ENCODE data around the gene MAP1B. TPM values are rescaled to one million over a fixed set of nuclear protein-coding genes. Genes with fewer than 3 reads are reported as not detected.

The MAP1B gene
- total and polyA plus RNA-seq, 10 of the 15 experiments (the other 5 are each of a cell fraction or from before 2014, with no cell fraction given) = 0.02 to 0.81 (median 0.06) TPM; not detected in 1

- FAIRE-seq = peak; percentile 18
- in situ Hi-C loops (cut with MboI) = loop anchor here (5.0 kb wide), 1 partner anchor 168 kb away; no protein-coding TSS in a partner anchor
- ChIA-PET RAD21 (ENCODE audit: unreplicated experiment) (interaction anchor here (1.0 kb wide), 2 partner anchors 130 to 170 kb away, joined by 4 to 7 read pairs; no protein-coding TSS in a partner anchor), SMC1A (ENCODE audit: uncharacterized antibody, unreplicated experiment) (interaction anchor here (0.8 to 1.0 kb wide), 10 partner anchors 95 to 355 kb away, joined by 3 to 9 read pairs (median 3); no protein-coding TSS in a partner anchor), POLR2A (interaction anchor here (0.9 kb wide), 1 partner anchor 169 kb away, joined by 4 read pairs; no protein-coding TSS in a partner anchor), CTCF (interaction anchor here (1.0 kb wide), 6 partner anchors 106 to 434 kb away, joined by 3 to 14 read pairs (median 4); no protein-coding TSS in a partner anchor)
- H3K4me3 ChIP-seq = no peak overlapping the region
- no peak overlapping the region for H3K27ac ChIP-seq (ENCODE audit: control insufficient read depth, insufficient read depth)
- ATAC-seq = peak; percentile 74
- H2AFZ ChIP-seq (ENCODE audit: control insufficient read depth, low read depth, low read length) = no peak overlapping the region; the same call in 1 of the 2 replicates
- no peaks in the 10 kb centered on the region for H4K20me1 ChIP-seq (ENCODE audit: control insufficient read depth, insufficient read depth)
- BruUV-seq (replicated peaks) = no TSS peak
- H3K4me1 ChIP-seq (ENCODE audit: control insufficient read depth, insufficient read depth, low read length) = peaks cover 6% of the 10 kb centered on the region; the same call in 1 of the 2 replicates
- DNase-seq (ENCODE audit: low read depth, low spot score) = peak; percentile 15
- 0 out of 2 replicates have a peak overlapping the region, but pooled peaks have one; percentile 9 for H3K4me2 ChIP-seq (ENCODE audit: control insufficient read depth, insufficient read depth)
- H3K9ac ChIP-seq (ENCODE audit: control insufficient read depth, insufficient read depth, low read length) = no peak overlapping the region; the same call in 1 of the 2 replicates
- no peaks in the 10 kb centered on the region for H3K36me3 ChIP-seq (ENCODE audit: control insufficient read depth in 2 of 2, insufficient read depth in 2 of 2, low read length in 1 of 2)
- H3K9me3 ChIP-seq (replicated peaks; ENCODE audit: control insufficient read depth, insufficient read depth, low read length) = no peaks in the 10 kb centered on the region
- intact Hi-C loops (cut with micrococcal nuclease; ENCODE audit: unreplicated experiment) = loop anchor here (1.0 to 5.0 kb wide), 3 partner anchors 106 to 169 kb away; no protein-coding TSS in a partner anchor
- H3K27me3 ChIP-seq (replicated peaks in 1 of 2; ENCODE audit: control insufficient read depth in 2 of 2, insufficient read depth in 2 of 2, low read length in 1 of 2) = peaks cover 0 to 2% of the 10 kb centered on the region in 2 experiments; a peak in 1 of 4 replicates
- H3K79me2 ChIP-seq (ENCODE audit: control insufficient read depth, insufficient read depth, low read length) = no peaks in the 10 kb centered on the region
- 15% methylated on average over 8 of the region's 8 CpGs for WGBS (ENCODE audit: insufficient coverage, insufficient replicate concordance, low lambda C conversion rate, missing lambda C conversion rate)
- TF ChIP-seq KDM1A (IDR thresholded peaks at IDR 0.05; ENCODE audit: borderline replicate concordance) = no peak
- TF ChIP-seq ZZZ3 (IDR thresholded peaks at IDR 0.05; ENCODE audit: control insufficient read depth, insufficient read length, low read depth) = no peak
- no peak for TF ChIP-seq STAT1 (conservative IDR thresholded peaks at IDR 0.05)
- TF ChIP-seq FOS (IDR thresholded peaks at IDR 0.05; ENCODE audit: borderline replicate concordance, extremely low read depth, insufficient read length) = no peak
- no peak for TF ChIP-seq BACH1 (IDR thresholded peaks at IDR 0.05; ENCODE audit: borderline replicate concordance)
- TF ChIP-seq ZNF207 (IDR thresholded peaks at IDR 0.05; ENCODE audit: borderline replicate concordance) = no peak
- TF ChIP-seq PML (IDR thresholded peaks at IDR 0.05; ENCODE audit: low read length) = no peak
- TF ChIP-seq LARP7 (IDR thresholded peaks at IDR 0.05) = no peak
- TF ChIP-seq BHLHE40 (IDR thresholded peaks at IDR 0.05; ENCODE audit: borderline replicate concordance in 1 of 2, low read depth in 2 of 2, low read length in 1 of 2) = no peak
- no peak for TF ChIP-seq USF2 (IDR thresholded peaks at IDR 0.05; ENCODE audit: borderline replicate concordance, low read depth, low read length)
- 0 out of 2 replicates have a peak, but pooled peaks have one; percentile 19 for TF ChIP-seq IKZF1 (conservative IDR thresholded peaks at IDR 0.05)
- TF ChIP-seq CBFB (IDR thresholded peaks at IDR 0.05; ENCODE audit: low read depth) = 0 out of 2 replicates have a peak, but pooled peaks have one; percentile 28
- TF ChIP-seq NFIC (IDR thresholded peaks at IDR 0.05; ENCODE audit: low read depth, low read length) = peak; percentile 48; the same call in 1 of the 2 replicates
- no peak for TF ChIP-seq ZSCAN29 (IDR thresholded peaks at IDR 0.05)
- peak; percentile 57 to 66; a peak in 3 of 4 replicates for TF ChIP-seq IKZF2 (IDR thresholded peaks at IDR 0.05)
- no peak for TF ChIP-seq BCL11A (IDR thresholded peaks at IDR 0.05; ENCODE audit: low read depth, low read length)
- no peak for TF ChIP-seq ASH2L (IDR thresholded peaks at IDR 0.05; ENCODE audit: borderline replicate concordance, low read depth)
- TF ChIP-seq WRNIP1 (IDR thresholded peaks at IDR 0.05; ENCODE audit: borderline replicate concordance, low read depth, low read length) = no peak
- no peak for TF ChIP-seq SPI1 (IDR thresholded peaks at IDR 0.05; ENCODE audit: borderline replicate concordance, insufficient read depth, low read depth, low read length)
- no peak for TF ChIP-seq YBX1 (IDR thresholded peaks at IDR 0.05)
- TF ChIP-seq NRF1 (conservative IDR thresholded peaks at IDR 0.05; ENCODE audit: low read depth, low read length) = no peak
- no peak for TF ChIP-seq SMC3 (IDR thresholded peaks at IDR 0.05; ENCODE audit: borderline replicate concordance, low read length)
- no peak for TF ChIP-seq KAT2A (conservative IDR thresholded peaks at IDR 0.05; ENCODE audit: control insufficient read depth, low read depth, low read length)
Observed at GRCh38 chr5:72138943-72139521, 31.8 kb downstream of the MAP1B start.

Data from GM12878 (cell line).